Urinary bladder (tissue), 4 donors: ENCODE measurements around the gene PTP4A2. TPM values are rescaled to one million over a fixed set of nuclear protein-coding genes. Genes with fewer than 3 reads are reported as not detected.

Experiments used
- DNase-seq: peaks from one replicate; pipeline ENCODE4 v3.0.0-alpha.2; 2015; ENCODE audit errors: extremely low spot score
- H3K27ac ChIP-seq: one replicate; pipeline ENCODE4 v1.5.1; 2013; ENCODE audit warnings: low read depth, mild to moderate bottlenecking, moderate library complexity
- H3K36me3 ChIP-seq: one replicate; pipeline ENCODE4 v1.6.1; 2013; ENCODE audit warnings: mild to moderate bottlenecking, moderate library complexity; ENCODE audit not compliant: insufficient read depth
- H3K4me1 ChIP-seq: one replicate; pipeline ENCODE4 v1.6.1; 2013; ENCODE audit warnings: mild to moderate bottlenecking, moderate library complexity; ENCODE audit not compliant: insufficient read depth
- H3K4me3 ChIP-seq: one replicate; pipeline ENCODE4 v1.5.1; 2013; ENCODE audit warnings: low read depth, low read length
- WGBS: extraction: QIAGEN DNeasy Blood & Tissue Kit; methylation state at CpG from one replicate; pipeline ENCODE4 v1.1.7; 2013; 5-methylcytosine and 5-hydroxymethylcytosine counted together
- polyA plus RNA-seq: library from polyadenylated mRNA; stranded (reverse); fragments of 200-250 nt; gene quantifications from one replicate; pipeline ENCODE4 v1.2.3, GENCODE V29; 2013
- total RNA-seq: library from RNA; depleted of rRNA; stranded (reverse); fragments of >200 nt; gene quantifications from one replicate; pipeline ENCODE4 v1.2.3, GENCODE V29; 2014
- donor health status: healthy with polysubstance abuse.
- donor health status: healthy.

The PTP4A2 gene
- total and polyA plus RNA-seq, 2 donors, result 118 to 462 TPM

GRCh38 chr1:31879981-31880608 is 58.1 kb downstream of the PTP4A2 start:
- WGBS, result 71% methylated on average over 4 of the region's 4 CpGs
- Histone ChIP-seq H3K27ac (no peak overlapping the region), H3K36me3 (no peaks in the 10 kb centered on the region), H3K4me1 (no peaks in the 10 kb centered on the region), H3K4me3 (no peak overlapping the region)
- DNase-seq, result no peak

- Histone ChIP-seq H3K27ac (no peak overlapping the region), H3K4me1 (no peaks in the 10 kb centered on the region), H3K4me3 (no peak overlapping the region), H3K36me3 (no peaks in the 10 kb centered on the region)
- 74% methylated on average over 6 of the region's 6 CpGs for WGBS
- DNase-seq, result no peak
Observed at GRCh38 chr1:31878058-31878457, 60.1 kb downstream of the PTP4A2 start.

DNA sequence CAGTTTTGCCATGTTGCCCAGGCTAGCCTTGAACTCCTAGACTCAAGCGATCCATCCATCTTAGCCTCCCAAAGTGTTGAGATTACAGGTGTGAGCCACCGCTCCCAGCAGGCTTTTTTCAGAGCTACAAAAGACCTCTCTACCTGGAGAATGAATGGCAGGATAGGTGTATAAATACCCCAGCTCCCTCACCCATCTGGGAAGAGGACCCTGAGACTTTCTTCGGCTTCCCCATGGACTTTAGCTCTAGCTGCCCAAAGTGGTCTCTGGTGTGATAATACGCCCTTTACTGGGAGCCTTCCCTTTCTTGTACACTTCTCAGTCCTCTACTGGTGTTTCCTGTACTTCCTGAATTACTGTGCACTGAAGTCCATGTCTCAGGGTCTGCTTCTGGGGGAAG is 60.6 kb downstream of the PTP4A2 start:
- no peaks in the 10 kb centered on the region for H3K36me3 ChIP-seq
- H3K4me1 ChIP-seq, result no peaks in the 10 kb centered on the region
- H3K27ac ChIP-seq, result no peak overlapping the region
- WGBS, result 96% methylated on average over 4 of the region's 4 CpGs
- no peak for DNase-seq
- no peak overlapping the region for H3K4me3 ChIP-seq

DNA sequence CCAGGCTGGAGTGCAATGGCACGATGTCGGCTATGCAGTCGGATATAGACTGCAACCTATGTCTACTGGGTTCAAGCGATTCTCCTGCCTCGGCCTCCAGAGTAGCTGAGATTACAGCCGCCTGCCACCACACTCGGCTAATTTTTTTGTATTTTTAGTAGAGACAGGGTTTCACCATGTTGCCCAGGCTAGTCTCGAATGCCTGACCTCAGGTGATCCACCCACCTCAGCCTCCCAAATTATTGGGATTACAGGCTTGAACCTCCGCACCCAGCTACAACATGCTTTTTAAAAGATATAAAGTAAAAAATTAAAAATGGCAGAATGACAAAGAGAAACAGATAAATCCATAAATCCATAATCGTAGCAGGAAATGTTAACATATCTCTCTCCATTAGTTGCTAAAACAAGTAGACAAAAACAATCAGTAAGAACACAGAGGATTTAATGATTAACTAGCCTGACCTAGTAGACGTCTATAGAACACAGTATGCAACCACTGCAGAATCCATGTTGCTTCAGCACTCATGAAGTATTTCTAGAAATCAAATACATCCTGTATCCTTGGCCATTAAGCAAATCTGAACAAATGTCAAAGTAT is 62.4 kb downstream of the PTP4A2 start:
- no peak for DNase-seq
- 88% methylated on average over 11 of the region's 11 CpGs for WGBS
- Histone ChIP-seq H3K4me1 (no peaks in the 10 kb centered on the region), H3K27ac (no peak overlapping the region), H3K4me3 (no peak overlapping the region), H3K36me3 (no peaks in the 10 kb centered on the region)

DNA sequence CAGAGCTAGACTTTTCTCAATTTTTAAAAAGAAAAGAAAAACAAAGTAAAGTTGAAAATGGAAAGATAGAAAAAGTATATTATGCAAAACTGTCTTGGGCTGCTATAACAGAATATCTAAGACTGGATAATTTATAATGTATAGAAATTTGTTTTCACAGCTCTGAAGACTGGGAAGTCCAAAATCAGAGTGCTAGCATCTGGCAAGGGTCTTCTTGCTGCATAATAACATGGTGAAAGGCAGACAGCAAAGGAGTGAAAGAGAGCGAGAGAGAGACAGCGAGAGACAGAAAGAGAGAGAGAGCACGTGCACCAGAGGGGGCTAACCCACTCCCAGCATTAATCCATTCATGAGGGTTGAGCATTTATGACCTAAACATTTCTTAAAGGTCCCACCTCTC is 63.2 kb downstream of the PTP4A2 start:
- DNase-seq, result no peak
- Histone ChIP-seq H3K27ac (no peak overlapping the region), H3K4me1 (no peaks in the 10 kb centered on the region), H3K4me3 (no peak overlapping the region), H3K36me3 (no peaks in the 10 kb centered on the region)
- WGBS, result 68% methylated on average over 3 of the region's 3 CpGs

- no peak overlapping the region for H3K4me3 ChIP-seq
- DNase-seq, result no peak
- H3K27ac ChIP-seq, result no peak overlapping the region
- WGBS, result 81% methylated on average over 7 of the region's 7 CpGs
- H3K4me1 ChIP-seq, result no peaks in the 10 kb centered on the region
- no peaks in the 10 kb centered on the region for H3K36me3 ChIP-seq
Observed at GRCh38 chr1:31872658-31873636, 65.2 kb downstream of the PTP4A2 start.

DNA sequence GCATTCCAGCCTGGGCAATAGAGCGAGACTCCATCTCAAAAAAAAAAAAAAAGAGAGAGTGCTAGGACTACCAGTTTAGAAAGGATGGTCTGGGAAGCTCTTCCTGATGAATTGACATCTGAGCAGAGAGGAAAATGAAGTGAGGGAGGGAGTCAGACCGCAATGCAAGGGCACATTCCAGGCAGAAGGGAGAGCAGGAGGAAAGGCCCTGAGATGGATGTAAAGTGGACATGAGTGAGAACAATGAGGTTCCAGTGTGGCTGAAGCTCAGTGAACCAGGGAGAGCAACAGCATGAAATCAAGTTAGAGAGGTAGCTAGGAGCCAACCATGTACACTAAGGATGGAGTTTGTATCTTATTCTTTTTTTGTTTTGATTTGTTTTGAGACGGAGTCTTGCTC is 66.5 kb downstream of the PTP4A2 start:
- Histone ChIP-seq H3K4me3 (no peak overlapping the region), H3K27ac (no peak overlapping the region), H3K4me1 (no peaks in the 10 kb centered on the region), H3K36me3 (no peaks in the 10 kb centered on the region)
- WGBS, result 81% methylated on average over 3 of the region's 3 CpGs
- DNase-seq, result no peak

GRCh38 chr1:31870086-31870736 is 68.0 kb downstream of the PTP4A2 start:
- H3K4me3 ChIP-seq, result no peak overlapping the region
- no peaks in the 10 kb centered on the region for H3K4me1 ChIP-seq
- H3K27ac ChIP-seq, result no peak overlapping the region
- no peaks in the 10 kb centered on the region for H3K36me3 ChIP-seq
- no peak for DNase-seq
- 78% methylated on average over 7 of the region's 7 CpGs for WGBS

DNA sequence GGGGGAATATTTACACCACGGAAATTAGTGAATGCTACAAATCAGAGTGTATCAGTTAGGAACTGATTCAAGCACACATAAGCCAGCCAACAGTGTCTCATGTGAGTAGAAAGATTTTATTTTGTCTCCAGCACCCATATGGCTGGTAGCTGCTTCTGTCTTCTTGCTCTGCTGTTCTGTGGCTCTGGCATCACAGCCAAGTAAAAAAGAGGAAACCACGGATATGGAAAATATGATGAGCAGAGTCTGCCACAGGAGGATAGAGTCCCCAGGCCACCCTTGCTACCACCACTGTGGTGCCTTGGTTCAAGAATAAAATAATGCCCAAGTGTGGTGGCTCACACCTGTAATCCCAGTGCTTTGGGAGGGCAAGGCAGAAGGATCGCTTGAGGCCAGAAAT is 68.7 kb downstream of the PTP4A2 start:
- no peak overlapping the region for H3K27ac ChIP-seq
- no peak overlapping the region for H3K4me3 ChIP-seq
- 69% methylated on average over 3 of the region's 3 CpGs for WGBS
- H3K36me3 ChIP-seq, result no peaks in the 10 kb centered on the region
- DNase-seq, result no peak
- H3K4me1 ChIP-seq, result no peaks in the 10 kb centered on the region

DNA sequence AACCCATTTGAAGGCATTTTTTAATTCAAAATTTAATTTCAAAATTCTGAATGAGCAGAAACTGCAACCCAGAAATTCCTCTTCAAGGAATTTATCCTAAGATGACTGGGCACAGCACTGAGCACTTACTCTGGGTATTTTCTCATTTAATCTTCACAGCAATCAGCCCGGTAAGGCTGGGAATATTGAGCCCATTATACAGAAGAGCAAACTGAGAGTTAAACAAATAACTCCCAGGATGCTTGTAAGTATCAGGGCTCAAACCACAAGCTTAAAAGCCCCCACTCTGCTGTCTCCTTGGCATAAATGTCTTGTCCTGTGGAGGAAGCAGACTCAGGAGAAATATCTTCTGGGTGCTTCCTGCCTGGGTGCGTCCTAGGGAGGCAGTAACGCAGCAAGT is 69.3 kb downstream of the PTP4A2 start:
- H3K4me1 ChIP-seq, result no peaks in the 10 kb centered on the region
- H3K36me3 ChIP-seq, result no peaks in the 10 kb centered on the region
- no peak for DNase-seq
- H3K27ac ChIP-seq, result no peak overlapping the region
- no peak overlapping the region for H3K4me3 ChIP-seq
- WGBS, result 74% methylated on average over 3 of the region's 3 CpGs

GRCh38 chr1:31867546-31867945 is 70.6 kb downstream of the PTP4A2 start:
- DNase-seq, result no peak
- WGBS, result 82% methylated on average over 7 of the region's 7 CpGs
- no peaks in the 10 kb centered on the region for H3K4me1 ChIP-seq
- H3K4me3 ChIP-seq, result no peak overlapping the region
- H3K36me3 ChIP-seq, result no peaks in the 10 kb centered on the region
- H3K27ac ChIP-seq, result no peak overlapping the region

DNA sequence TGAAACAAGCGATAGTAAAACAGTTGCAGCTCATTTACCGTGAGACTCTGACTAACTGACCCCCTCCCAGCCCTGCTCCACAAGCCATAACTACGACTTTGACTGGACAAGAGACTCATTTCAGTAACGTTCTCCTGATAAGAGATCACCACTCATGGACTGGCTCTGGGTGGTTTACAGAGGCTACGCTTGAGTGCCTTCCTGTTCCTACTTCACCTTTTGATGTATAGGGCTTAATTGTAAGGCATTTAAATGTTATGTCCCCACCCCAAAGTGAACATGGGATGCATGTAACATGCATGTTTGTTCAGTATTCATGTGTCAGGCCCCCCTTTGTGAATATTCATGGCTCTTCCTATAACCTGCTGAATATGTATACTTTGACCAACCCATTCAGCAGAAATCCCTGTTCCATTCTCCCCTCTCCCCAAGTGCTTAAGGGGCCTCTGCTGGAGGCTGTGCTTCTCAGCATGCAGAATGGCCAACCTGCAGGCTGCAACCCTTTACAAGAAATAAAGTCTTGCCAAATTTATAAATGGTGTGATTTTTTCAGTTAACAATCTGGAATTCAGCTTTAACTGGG is 71.6 kb downstream of the PTP4A2 start:
- Histone ChIP-seq H3K4me1 (no peaks in the 10 kb centered on the region), H3K36me3 (no peaks in the 10 kb centered on the region), H3K4me3 (no peak overlapping the region), H3K27ac (no peak overlapping the region)
- 33% methylated on average over 5 of the region's 5 CpGs for WGBS
- DNase-seq, result no peak

DNA sequence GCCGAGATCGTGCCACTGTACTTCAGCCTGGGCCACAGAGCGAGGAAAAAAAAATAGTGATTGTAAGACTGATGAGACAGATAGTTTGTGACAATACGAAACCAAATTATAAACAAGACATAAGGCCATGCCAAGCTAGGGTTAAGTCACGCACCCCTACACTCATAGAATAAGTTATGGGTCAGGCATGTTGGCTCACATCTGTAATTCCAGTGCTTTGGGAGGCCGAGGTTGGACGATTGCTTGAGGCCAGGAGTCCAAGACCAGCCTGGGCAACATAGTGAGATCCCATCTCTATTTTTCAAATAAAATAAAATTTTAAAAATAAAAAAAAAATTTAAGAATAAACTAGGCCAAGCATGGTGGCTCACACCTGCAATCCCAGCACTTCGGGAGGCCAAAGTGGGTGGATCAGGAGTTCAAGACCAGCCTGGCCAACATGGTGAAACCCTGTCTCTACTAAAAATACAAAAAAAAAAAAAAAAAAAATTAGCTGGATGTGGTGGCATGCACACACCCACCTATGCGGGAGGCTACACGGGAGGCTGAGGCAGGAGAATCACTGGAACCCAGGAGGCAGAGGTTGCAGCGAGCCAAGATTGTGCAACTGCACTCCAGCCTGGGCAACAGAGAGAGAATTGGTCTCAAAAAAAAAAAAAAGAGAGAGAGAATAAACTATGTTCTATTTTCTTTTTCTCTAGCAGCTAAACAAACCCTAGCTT is 72.3 kb downstream of the PTP4A2 start:
- Histone ChIP-seq H3K4me1 (no peaks in the 10 kb centered on the region), H3K36me3 (no peaks in the 10 kb centered on the region), H3K27ac (no peak overlapping the region), H3K4me3 (no peak overlapping the region)
- 88% methylated on average over 11 of the region's 11 CpGs for WGBS
- no peak for DNase-seq
